Neural cell (in vitro differentiated cells): ENCODE data around the gene RPL35. TPM values are rescaled to one million over a fixed set of nuclear protein-coding genes. Genes with fewer than 3 reads are reported as not detected.
A peak's percentile ranks its signal among the peaks of the same experiment; 100 is the strongest.

Experiments used
- H2AFZ ChIP-seq: fragments of 200-600, 300-800 bp; sonication (generic), shearing (Covaris generic); 2 replicates; pipeline ENCODE4 v1.6.0; 2014; ENCODE audit warnings: low read depth, mild to moderate bottlenecking, antibody characterized with exemption, low read length, moderate library complexity
- H3F3A ChIP-seq: fragments of 200-600 bp; shearing (Covaris generic); 2 replicates; pipeline ENCODE4 v1.6.1; 2016; ENCODE audit warnings: mild to moderate bottlenecking, moderate library complexity, mixed read lengths, antibody characterized with exemption, low read length; ENCODE audit not compliant: insufficient read depth, poor library complexity, severe bottlenecking
- H3K27ac ChIP-seq: fragments of 200-600, 300-800 bp; sonication (generic), shearing (Covaris generic); 2 replicates; pipeline ENCODE4 v1.5.1; 2014; ENCODE audit warnings: mild to moderate bottlenecking, low read length, moderate library complexity
- H3K27me3 ChIP-seq: fragments of 300-800, 200-600 bp; sonication (generic), shearing (Covaris generic); 2 replicates; pipeline ENCODE4 v1.6.0; 2014; ENCODE audit warnings: mild to moderate bottlenecking, low read depth, low read length, moderate library complexity; ENCODE audit not compliant: insufficient read depth
- H3K36me3 ChIP-seq: fragments of 300-800, 200-600 bp; sonication (generic), shearing (Covaris generic); 2 replicates; pipeline ENCODE4 v1.5.1; 2014; ENCODE audit warnings: mild to moderate bottlenecking, antibody characterized with exemption, low read length, moderate library complexity; ENCODE audit not compliant: insufficient read depth
- H3K4me2 ChIP-seq: fragments of 300-800, 200-600 bp; sonication (generic), shearing (Covaris generic); 2 replicates; pipeline ENCODE4 v1.6.0; 2014; ENCODE audit warnings: mild to moderate bottlenecking, low read length
- H3K4me3 ChIP-seq: fragments of 300-800, 200-600 bp; sonication (generic), shearing (Covaris generic); 2 replicates; pipeline ENCODE4 v1.5.1; 2014; ENCODE audit warnings: mild to moderate bottlenecking, low read length, moderate library complexity
- H3K79me2 ChIP-seq: fragments of 200-600 bp; shearing (Covaris generic); replicated peaks from 2 replicates; pipeline ENCODE4 v1.6.0; 2014; ENCODE audit warnings: mild to moderate bottlenecking, low read length, moderate library complexity; ENCODE audit not compliant: insufficient read depth
- H3K9ac ChIP-seq: fragments of 300-800, 200-600 bp; sonication (generic), shearing (Covaris generic); 2 replicates; pipeline ENCODE4 v1.6.1; 2016; ENCODE audit warnings: mild to moderate bottlenecking, low read length, mixed read lengths
- H3K9me2 ChIP-seq: fragments of 200-600 bp; shearing (Covaris generic); 2 replicates; pipeline ENCODE4 v1.6.1; 2016; ENCODE audit warnings: mild to moderate bottlenecking, low read length, mixed read lengths; ENCODE audit not compliant: insufficient read depth
- H3K9me3 ChIP-seq: fragments of 200-600, 300-800 bp; sonication (generic), shearing (Covaris generic); 2 replicates; pipeline ENCODE4 v1.6.1; 2016; ENCODE audit warnings: mild to moderate bottlenecking, mixed run types, low read length, moderate library complexity, mixed read lengths
- H4K20me1 ChIP-seq: fragments of 200-600 bp; shearing (Covaris generic); 2 replicates; pipeline ENCODE4 v1.6.1; 2016; ENCODE audit warnings: mild to moderate bottlenecking, mixed run types; ENCODE audit not compliant: insufficient read depth
- EP300 ChIP-seq: fragments of 450-650 bp; conservative IDR thresholded peaks from 2 replicates; pipeline ENCODE4 v1.6.1; 2014; ENCODE audit warnings: antibody characterized with exemption, mild to moderate bottlenecking, moderate library complexity; ENCODE audit not compliant: poor library complexity, severe bottlenecking
- EZH2 ChIP-seq: fragments of 200-600, 300-800 bp; shearing (Covaris generic), sonication (generic); IDR thresholded peaks from 2 replicates; pipeline ENCODE4 v1.6.1; 2014; ENCODE audit warnings: antibody characterized with exemption, low read length, borderline replicate concordance, mild to moderate bottlenecking; ENCODE audit not compliant: insufficient read depth, poor library complexity, severe bottlenecking
- MXI1 ChIP-seq: fragments of 450-650 bp; conservative IDR thresholded peaks from 2 replicates; pipeline ENCODE4 v1.6.1; 2014; ENCODE audit warnings: antibody characterized with exemption, mild to moderate bottlenecking; ENCODE audit not compliant: poor library complexity, severe bottlenecking
- POLR2AphosphoS5 ChIP-seq: IDR thresholded peaks from 2 replicates; pipeline ENCODE4 v1.6.1; 2012
- RAD21 ChIP-seq: fragments of 450-650 bp; conservative IDR thresholded peaks from 2 replicates; pipeline ENCODE4 v1.6.1; 2014; ENCODE audit warnings: antibody characterized with exemption, mild to moderate bottlenecking, moderate library complexity
- SMC3 ChIP-seq: fragments of 450-650 bp; conservative IDR thresholded peaks from 2 replicates; pipeline ENCODE4 v1.6.1; 2014; ENCODE audit warnings: antibody characterized with exemption, mild to moderate bottlenecking, moderate library complexity; ENCODE audit not compliant: poor library complexity
- TAF1 ChIP-seq: IDR thresholded peaks from 2 replicates; pipeline ENCODE4 v1.6.1; 2012; ENCODE audit warnings: low read depth
- polyA plus RNA-seq: library from polyadenylated mRNA; depleted of rRNA; stranded (reverse); fragments of >200 nt; gene quantifications from 2 replicates; pipeline ENCODE4 v1.2.3, GENCODE V29; 2014
- TF ChIP-seq, protein P1 (sequence below): fragments of 450-650 bp; IDR thresholded peaks from 2 replicates; pipeline ENCODE4 v1.5.1; 2014; ENCODE audit warnings: antibody characterized with exemption, mild to moderate bottlenecking, moderate library complexity; ENCODE audit not compliant: poor library complexity, severe bottlenecking
- TF ChIP-seq, protein P2 (sequence below): IDR thresholded peaks from 2 replicates; pipeline ENCODE4 v1.6.1; 2012; ENCODE audit warnings: borderline replicate concordance

Gene RPL35
- polyA plus RNA-seq, 1 donor from 2014 or later = 2,116 TPM

DNA sequence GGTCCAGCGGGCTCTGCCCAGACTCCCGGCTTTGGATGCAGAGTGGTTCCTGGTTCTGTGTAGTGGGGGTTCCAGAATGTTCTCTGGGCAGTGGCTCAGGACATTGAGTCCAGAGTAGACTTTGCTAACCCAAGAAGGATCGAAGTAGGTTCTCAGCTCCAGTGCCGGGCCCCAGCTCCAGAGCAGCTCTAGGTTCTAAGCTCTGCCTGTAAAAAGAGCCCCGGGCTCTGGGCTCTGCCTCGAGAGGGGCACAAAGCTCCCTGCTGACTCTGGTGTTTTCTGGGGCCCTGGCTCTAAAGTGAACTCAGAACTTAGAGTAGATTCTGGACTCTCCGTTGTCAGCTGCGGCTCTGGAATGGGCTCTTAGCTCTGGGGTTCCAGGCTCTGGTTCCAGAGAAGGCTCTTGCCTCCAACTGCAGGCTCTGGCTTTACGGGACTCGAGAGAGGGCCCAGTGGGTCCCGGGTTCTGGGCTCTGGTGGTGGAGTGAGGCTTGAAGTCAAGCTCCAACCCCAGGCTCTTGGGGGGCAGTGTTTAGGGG, 8.1 kb downstream of the RPL35 start:
- no peak overlapping the region for H3K4me2 ChIP-seq

DNA sequence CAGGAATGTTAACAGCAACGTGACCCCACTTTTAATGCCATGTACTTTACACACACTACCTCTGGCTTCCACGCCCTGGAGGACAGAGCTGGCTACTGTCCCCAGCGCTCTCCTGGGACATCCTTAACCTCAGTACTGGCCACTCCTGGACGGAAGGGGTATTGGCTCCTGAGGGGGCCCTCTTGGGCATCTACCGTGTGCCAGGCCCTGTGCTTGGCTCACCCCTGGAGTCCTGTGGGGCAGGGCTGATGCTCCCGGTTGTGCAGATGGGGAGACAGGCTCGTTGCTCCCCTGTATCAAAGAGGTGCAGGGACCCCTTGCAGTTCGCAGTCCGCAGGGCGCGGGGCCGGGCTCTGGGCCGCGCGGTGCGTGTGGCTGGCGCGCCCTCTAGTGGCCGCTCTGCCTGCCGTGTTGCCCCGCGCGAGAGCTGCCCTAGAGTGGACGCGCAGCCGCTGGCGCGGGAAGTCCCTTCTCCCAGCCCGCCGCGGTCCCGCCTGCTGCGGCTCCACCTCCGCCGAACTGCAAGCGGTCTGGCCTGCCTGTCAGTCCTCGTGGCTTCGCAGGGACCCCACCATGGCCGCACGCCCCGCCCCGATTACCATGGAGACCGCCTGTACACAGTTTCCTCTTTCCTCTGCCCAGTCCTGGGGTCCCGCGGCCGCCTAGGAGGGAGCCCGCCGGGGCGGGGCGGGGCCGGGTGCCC, 8.8 kb downstream of the RPL35 start, which contains the start of gene WDR38:
WDR38 (plus strand) TSS at position 632 of the 703 bp plus-strand sequence. CDS start 72 bp downstream, outside the sequence.
- no peaks in the 10 kb centered on the region for H3K9me2 ChIP-seq
- H3F3A ChIP-seq = no peaks in the 10 kb centered on the region
- H3K9ac ChIP-seq = peak within 1 kb of the TSS; percentile 35
- H3K4me3 ChIP-seq = peak within 1 kb of the TSS; percentile 66
- no peaks in the 10 kb centered on the region for H3K9me3 ChIP-seq
- H3K27me3 ChIP-seq = no peaks in the 10 kb centered on the region
- no peaks in the 10 kb centered on the region for H4K20me1 ChIP-seq
- TF ChIP-seq EP300 (peak; percentile 24), EZH2 (no peak), MXI1 (peak; percentile 59), POLR2AphosphoS5 (no peak), RAD21 (peak; percentile 98), SMC3 (peak; percentile 92), TAF1 (no peak)
- TF ChIP-seq, protein P1, sequence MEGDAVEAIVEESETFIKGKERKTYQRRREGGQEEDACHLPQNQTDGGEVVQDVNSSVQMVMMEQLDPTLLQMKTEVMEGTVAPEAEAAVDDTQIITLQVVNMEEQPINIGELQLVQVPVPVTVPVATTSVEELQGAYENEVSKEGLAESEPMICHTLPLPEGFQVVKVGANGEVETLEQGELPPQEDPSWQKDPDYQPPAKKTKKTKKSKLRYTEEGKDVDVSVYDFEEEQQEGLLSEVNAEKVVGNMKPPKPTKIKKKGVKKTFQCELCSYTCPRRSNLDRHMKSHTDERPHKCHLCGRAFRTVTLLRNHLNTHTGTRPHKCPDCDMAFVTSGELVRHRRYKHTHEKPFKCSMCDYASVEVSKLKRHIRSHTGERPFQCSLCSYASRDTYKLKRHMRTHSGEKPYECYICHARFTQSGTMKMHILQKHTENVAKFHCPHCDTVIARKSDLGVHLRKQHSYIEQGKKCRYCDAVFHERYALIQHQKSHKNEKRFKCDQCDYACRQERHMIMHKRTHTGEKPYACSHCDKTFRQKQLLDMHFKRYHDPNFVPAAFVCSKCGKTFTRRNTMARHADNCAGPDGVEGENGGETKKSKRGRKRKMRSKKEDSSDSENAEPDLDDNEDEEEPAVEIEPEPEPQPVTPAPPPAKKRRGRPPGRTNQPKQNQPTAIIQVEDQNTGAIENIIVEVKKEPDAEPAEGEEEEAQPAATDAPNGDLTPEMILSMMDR = peak; percentile 100
- TF ChIP-seq, protein P2, sequence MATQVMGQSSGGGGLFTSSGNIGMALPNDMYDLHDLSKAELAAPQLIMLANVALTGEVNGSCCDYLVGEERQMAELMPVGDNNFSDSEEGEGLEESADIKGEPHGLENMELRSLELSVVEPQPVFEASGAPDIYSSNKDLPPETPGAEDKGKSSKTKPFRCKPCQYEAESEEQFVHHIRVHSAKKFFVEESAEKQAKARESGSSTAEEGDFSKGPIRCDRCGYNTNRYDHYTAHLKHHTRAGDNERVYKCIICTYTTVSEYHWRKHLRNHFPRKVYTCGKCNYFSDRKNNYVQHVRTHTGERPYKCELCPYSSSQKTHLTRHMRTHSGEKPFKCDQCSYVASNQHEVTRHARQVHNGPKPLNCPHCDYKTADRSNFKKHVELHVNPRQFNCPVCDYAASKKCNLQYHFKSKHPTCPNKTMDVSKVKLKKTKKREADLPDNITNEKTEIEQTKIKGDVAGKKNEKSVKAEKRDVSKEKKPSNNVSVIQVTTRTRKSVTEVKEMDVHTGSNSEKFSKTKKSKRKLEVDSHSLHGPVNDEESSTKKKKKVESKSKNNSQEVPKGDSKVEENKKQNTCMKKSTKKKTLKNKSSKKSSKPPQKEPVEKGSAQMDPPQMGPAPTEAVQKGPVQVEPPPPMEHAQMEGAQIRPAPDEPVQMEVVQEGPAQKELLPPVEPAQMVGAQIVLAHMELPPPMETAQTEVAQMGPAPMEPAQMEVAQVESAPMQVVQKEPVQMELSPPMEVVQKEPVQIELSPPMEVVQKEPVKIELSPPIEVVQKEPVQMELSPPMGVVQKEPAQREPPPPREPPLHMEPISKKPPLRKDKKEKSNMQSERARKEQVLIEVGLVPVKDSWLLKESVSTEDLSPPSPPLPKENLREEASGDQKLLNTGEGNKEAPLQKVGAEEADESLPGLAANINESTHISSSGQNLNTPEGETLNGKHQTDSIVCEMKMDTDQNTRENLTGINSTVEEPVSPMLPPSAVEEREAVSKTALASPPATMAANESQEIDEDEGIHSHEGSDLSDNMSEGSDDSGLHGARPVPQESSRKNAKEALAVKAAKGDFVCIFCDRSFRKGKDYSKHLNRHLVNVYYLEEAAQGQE = no peak
- H3K79me2 ChIP-seq = no peaks in the 10 kb centered on the region
- no peak within 1 kb of the TSS for H2AFZ ChIP-seq
- H3K4me2 ChIP-seq = peak within 1 kb of the TSS; percentile 51
- H3K27ac ChIP-seq = no peak within 1 kb of the TSS
- no peaks in the 10 kb centered on the region for H3K36me3 ChIP-seq

More for the DNA sequence above, 8.1 kb downstream of the RPL35 start:
- H2AFZ ChIP-seq = no peak overlapping the region
- H3K79me2 ChIP-seq = no peaks in the 10 kb centered on the region
- H4K20me1 ChIP-seq = no peaks in the 10 kb centered on the region
- no peaks in the 10 kb centered on the region for H3F3A ChIP-seq
- peak overlapping the region; percentile 66 for H3K4me3 ChIP-seq
- H3K36me3 ChIP-seq = no peaks in the 10 kb centered on the region
- H3K27me3 ChIP-seq = no peaks in the 10 kb centered on the region
- H3K9ac ChIP-seq = peak overlapping the region; percentile 35
- TF ChIP-seq, protein P2 = no peak
- TF ChIP-seq RAD21 (no peak), SMC3 (no peak), POLR2AphosphoS5 (no peak), MXI1 (no peak), EP300 (no peak), EZH2 (no peak), TAF1 (no peak)
- TF ChIP-seq, protein P1 = no peak
- H3K9me2 ChIP-seq = no peaks in the 10 kb centered on the region
- H3K9me3 ChIP-seq = no peaks in the 10 kb centered on the region
- H3K27ac ChIP-seq = no peak overlapping the region
